GM13976 (cell line): ENCODE results near the gene STEAP1B.

Experiments used
- DNase-seq: peaks from one replicate; pipeline ENCODE4 v3.0.0; 2012; ENCODE audit warnings: low spot score
- CTCF ChIP-seq: IDR thresholded peaks from 2 replicates; pipeline ENCODE4 v1.5.1; 2012; ENCODE audit warnings: borderline replicate concordance, mild to moderate bottlenecking; ENCODE audit not compliant: insufficient read depth; ENCODE audit errors: extremely low read depth, missing control alignments, control extremely low read depth
- in situ Hi-C: fragments of 300-500 bp; cut with MboI; formaldehyde crosslinking; loops from one replicate; pipeline ENCODE4 v1.12.0; 2022; ENCODE audit warnings: low sequenced_read_pairs, mixed read lengths, inconsistent platforms; ENCODE audit not compliant: unreplicated experiment

STEAP1B gene

GRCh38 chr7:22371878-22372277, 128.1 kb downstream of the STEAP1B start:
- no peak for TF ChIP-seq CTCF
- in situ Hi-C loops = no loop called here

More at GRCh38 chr7:22371878-22372277, 128.1 kb downstream of the STEAP1B start:
- DNase-seq = no peak
